Testis (tissue), 3 donors: ENCODE data around the gene MTTP. TPM values are rescaled to one million over a fixed set of nuclear protein-coding genes. Genes with fewer than 3 reads are reported as not detected.

Source experiments
- DNase-seq: peaks from one replicate; pipeline ENCODE4 v3.0.0-alpha.2; 2019
- H3K27ac ChIP-seq, 2 donors: fragments of 200-600 bp; sonication (generic); one replicate each; pipeline ENCODE4 v1.5.1; 2019
- H3K27me3 ChIP-seq: fragments of 200-600 bp; sonication (generic); one replicate; pipeline ENCODE4 v1.5.1; 2019
- H3K36me3 ChIP-seq: fragments of 200-600 bp; sonication (generic); one replicate; pipeline ENCODE4 v1.5.1; 2017; ENCODE audit warnings: low read depth; ENCODE audit errors: missing control alignments
- H3K4me1 ChIP-seq: fragments of 200-600 bp; sonication (generic); one replicate; pipeline ENCODE4 v1.5.1; 2019
- H3K4me3 ChIP-seq, 2 donors: fragments of 200-600 bp; sonication (generic); one replicate each; pipeline ENCODE4 v1.5.1; 2017 to 2019
- H3K9me3 ChIP-seq: fragments of 200-600 bp; sonication (generic); one replicate; pipeline ENCODE4 v1.5.1; 2017
- CTCF ChIP-seq, 3 experiments: fragments of 450-650 bp in 2 of 3; fragments of 200-600 bp in 1 of 3; sonication (generic) in 1 of 3; IDR thresholded peaks; one replicate each; pipeline ENCODE4 v1.5.1; 2016 to 2019; ENCODE audit warnings: antibody characterized with exemption in 3 of 3, mild to moderate bottlenecking in 2 of 3, moderate library complexity in 1 of 3
- POLR2A ChIP-seq: fragments of 450-650 bp; IDR thresholded peaks from one replicate; pipeline ENCODE4 v1.6.1; 2017; ENCODE audit warnings: antibody characterized with exemption, mild to moderate bottlenecking, moderate library complexity
- WGBS, 2 donors: methylation state at CpG; one replicate each; pipeline ENCODE4 v1.1.5; 2018; 5-methylcytosine and 5-hydroxymethylcytosine counted together
- intact Hi-C: fragments of 100-400 bp; cut with DNase I; formaldehyde crosslinking; loops from one replicate; pipeline ENCODE4 v1.15.1; 2023; ENCODE audit warnings: low total_unique reads
- polyA plus RNA-seq: library from polyadenylated mRNA; stranded (reverse); fragments of 350-450 nt; fragmentation: Illumina TruSeq; extraction: RNeasy Lipid Tissue Mini Kit (QIAGEN cat#74804); gene quantifications from one replicate; pipeline ENCODE4 v1.2.3, GENCODE V29; 2014; ENCODE audit warnings: low read depth, low replicate concordance; ENCODE audit not compliant: insufficient read depth
- total RNA-seq, 2 donors: library from RNA; depleted of rRNA; stranded (reverse); fragments of >200 nt; gene quantifications; one replicate each; pipeline ENCODE4 v1.2.3, GENCODE V29; 2016

Gene MTTP
- total and polyA plus RNA-seq, 3 donors from 2014 or later: 6.8 to 26.0 (median 15.4) TPM

DNA sequence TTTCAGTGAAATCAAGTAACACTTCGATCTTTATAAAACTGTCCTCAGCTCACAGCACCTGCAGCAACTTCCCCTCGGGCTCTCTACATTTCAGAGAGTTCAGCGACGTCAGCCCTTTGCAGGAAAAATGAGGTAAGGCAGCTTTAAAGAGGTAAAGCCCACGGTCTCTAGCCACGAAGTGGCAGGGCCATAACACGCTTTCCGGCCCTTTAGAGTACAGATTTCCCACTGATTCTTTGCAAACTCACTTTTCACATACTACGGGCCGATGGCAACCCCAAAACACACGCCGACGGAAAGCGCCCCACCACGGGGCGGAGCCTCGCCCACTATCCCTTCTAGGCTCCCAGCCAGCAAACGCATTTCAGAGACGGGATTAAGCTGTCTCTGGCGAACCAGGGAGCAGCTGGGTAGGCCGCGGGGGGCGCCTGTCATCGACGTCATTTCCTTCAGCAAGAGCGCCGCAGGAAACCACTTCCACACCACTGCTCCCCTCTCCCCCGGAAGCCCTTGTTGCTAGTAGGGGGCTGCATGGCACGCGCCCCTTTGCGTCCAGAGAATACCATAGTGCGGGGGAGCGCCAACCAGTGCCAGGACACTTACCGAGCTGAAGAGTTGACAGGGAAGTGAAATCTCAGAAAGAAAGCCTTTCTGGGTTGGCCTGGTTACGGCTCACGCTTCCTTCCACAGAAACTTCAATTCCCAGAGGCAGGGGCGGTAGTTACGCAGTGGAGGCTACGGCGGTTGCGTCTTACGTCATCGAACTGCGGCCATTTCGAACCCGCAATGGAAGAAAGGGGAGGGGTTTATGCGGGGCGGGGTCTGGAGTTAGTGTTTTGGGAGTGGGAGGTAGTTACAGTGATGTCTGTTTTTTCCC, 11.1 kb upstream of the MTTP start, which contains the start of gene TRMT10A:
TSS of gene TRMT10A (minus strand) at position 730 of the 877 bp plus-strand sequence. CDS start 4,701 bp downstream, outside the sequence.
- H3K9me3 ChIP-seq: no peaks in the 10 kb centered on the region
- no peaks in the 10 kb centered on the region for H3K27me3 ChIP-seq
- no peak for TF ChIP-seq CTCF (IDR thresholded peaks at IDR 0.05)
- TF ChIP-seq POLR2A: no peak
- DNase-seq: peak; percentile 99
- H3K4me3 ChIP-seq: peak within 1 kb of the TSS; percentile 66 to 78
- 0% methylated on average over 40 to 48 of the region's 48 CpGs for WGBS, 2 donors
- H3K4me1 ChIP-seq: peaks cover 4% of the 10 kb centered on the region
- no peaks in the 10 kb centered on the region for H3K36me3 ChIP-seq
- peak within 1 kb of the TSS; percentile 85 to 94 for H3K27ac ChIP-seq
- intact Hi-C loops: no loop called here

GRCh38 chr4:99564921-99565320, 9.7 kb upstream of the MTTP start:
- H3K9me3 ChIP-seq: no peaks in the 10 kb centered on the region
- no peak for TF ChIP-seq CTCF (IDR thresholded peaks at IDR 0.05)
- no peak for TF ChIP-seq POLR2A
- H3K4me3 ChIP-seq: no peak overlapping the region
- intact Hi-C loops: no loop called here
- no peak overlapping the region for H3K27ac ChIP-seq
- no peaks in the 10 kb centered on the region for H3K27me3 ChIP-seq
- H3K36me3 ChIP-seq: no peaks in the 10 kb centered on the region
- DNase-seq: no peak
- peaks cover 4% of the 10 kb centered on the region for H3K4me1 ChIP-seq

DNA sequence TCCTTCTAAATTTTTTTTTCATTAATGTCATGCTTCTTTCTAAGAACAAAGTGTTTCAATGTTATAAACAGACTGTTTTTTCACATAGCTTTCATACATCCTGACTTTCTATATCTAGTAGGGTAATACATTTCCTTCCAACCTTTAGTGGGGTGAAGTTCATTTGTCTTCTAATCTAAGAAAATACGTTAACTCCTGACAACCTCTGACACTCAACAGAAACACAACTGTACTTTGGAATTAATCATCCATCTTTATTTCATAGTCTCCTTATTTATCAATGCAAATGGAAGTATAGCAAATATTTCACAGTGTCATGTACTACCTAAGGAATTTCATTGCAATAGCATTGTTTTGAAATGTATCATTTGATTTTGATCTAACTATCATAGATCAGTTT, 2.7 kb upstream of the MTTP start:
- WGBS, 2 donors: 59 to 60% methylated on average over 1 of the region's 1 CpG
- Histone ChIP-seq H3K27me3 (no peaks in the 10 kb centered on the region), H3K27ac (no peak overlapping the region), H3K4me3 (no peak overlapping the region), H3K36me3 (no peaks in the 10 kb centered on the region), H3K4me1 (no peaks in the 10 kb centered on the region), H3K9me3 (no peaks in the 10 kb centered on the region)
- no peak for DNase-seq
- intact Hi-C loops: no loop called here
- TF ChIP-seq POLR2A (no peak), CTCF (IDR thresholded peaks at IDR 0.05) (no peak)

- intact Hi-C loops: no loop called here
- Histone ChIP-seq H3K27me3 (no peaks in the 10 kb centered on the region), H3K36me3 (no peaks in the 10 kb centered on the region), H3K4me1 (no peaks in the 10 kb centered on the region), H3K4me3 (no peak overlapping the region), H3K9me3 (no peaks in the 10 kb centered on the region), H3K27ac (no peak overlapping the region)
- DNase-seq: no peak
- 88 to 89% methylated on average over 6 of the region's 6 CpGs for WGBS, 2 donors
- TF ChIP-seq POLR2A (no peak), CTCF (IDR thresholded peaks at IDR 0.05) (no peak)
Observed at GRCh38 chr4:99572527-99573240, 1.9 kb upstream of the MTTP start.
